ENCODE data around the gene PRMT5. TPM values are rescaled to one million over a fixed set of nuclear protein-coding genes. Genes with fewer than 3 reads are reported as not detected.
A peak's percentile ranks its signal among the peaks of the same experiment; 100 is the strongest.
"Not testable (repeated sequence)": the region's sequence is repeated elsewhere in the genome, so short reads cannot be mapped to it uniquely, and the experiment has no call there.

The PRMT5 gene
- polyA plus RNA-seq, 1 donor: 65.2 TPM

GRCh38 chr14:22918804-22919600 lies 10.2 kb downstream of the PRMT5 start, which contains the start of gene RBM23:
RBM23 (minus strand) TSS chr14:22919149.
- peak; percentile 100 for DNase-seq

GRCh38 chr14:22915886-22916521 lies 13.2 kb downstream of the PRMT5 start:
- H3K27me3 ChIP-seq (ENCODE audit: control insufficient read depth, insufficient read depth, low read length): no peaks in the 10 kb centered on the region
- H3K27ac ChIP-seq (ENCODE audit: low read length): no peak overlapping the region
- no peaks in the 10 kb centered on the region for H3K9me3 ChIP-seq (ENCODE audit: control insufficient read depth, low read depth, low read length)
- WGBS (ENCODE audit: insufficient coverage, low lambda C conversion rate): no CpG with 5 or more reads among the region's 8 CpGs
- peaks cover 27% of the 10 kb centered on the region for H3K36me3 ChIP-seq (ENCODE audit: control insufficient read depth, insufficient read depth, low read length)
- H3K4me3 ChIP-seq (ENCODE audit: low read length): no peak overlapping the region
- DNase-seq: no peak
- peaks cover 10% of the 10 kb centered on the region for H3K4me1 ChIP-seq (ENCODE audit: control insufficient read depth, insufficient read depth, low read length)

More at GRCh38 chr14:22918804-22919600, 10.2 kb downstream of the PRMT5 start, which contains the start of gene RBM23:
- Histone ChIP-seq H3K27ac (ENCODE audit: low read length) (peak within 1 kb of the TSS; percentile 89), H3K4me1 (ENCODE audit: control insufficient read depth, insufficient read depth, low read length) (peaks cover 20% of the 10 kb centered on the region), H3K4me3 (ENCODE audit: low read length) (peak within 1 kb of the TSS; percentile 68), H3K27me3 (ENCODE audit: control insufficient read depth, insufficient read depth, low read length) (no peaks in the 10 kb centered on the region), H3K9me3 (ENCODE audit: control insufficient read depth, low read depth, low read length) (no peaks in the 10 kb centered on the region), H3K36me3 (ENCODE audit: control insufficient read depth, insufficient read depth, low read length) (peaks cover 40% of the 10 kb centered on the region)
- WGBS (ENCODE audit: insufficient coverage, low lambda C conversion rate): no CpG with 5 or more reads among the region's 46 CpGs

GRCh38 chr14:22914836-22915235 lies 14.3 kb downstream of the PRMT5 start:
- H3K36me3 ChIP-seq (ENCODE audit: control insufficient read depth, insufficient read depth, low read length): peaks cover 24% of the 10 kb centered on the region
- DNase-seq; H3K9me3 ChIP-seq (ENCODE audit: control insufficient read depth, low read depth, low read length); H3K4me3 ChIP-seq (ENCODE audit: low read length); H3K27ac ChIP-seq (ENCODE audit: low read length); H3K4me1 ChIP-seq (ENCODE audit: control insufficient read depth, insufficient read depth, low read length); H3K27me3 ChIP-seq (ENCODE audit: control insufficient read depth, insufficient read depth, low read length): not testable (repeated sequence)
- no CpG with 5 or more reads among the region's 4 CpGs for WGBS (ENCODE audit: insufficient coverage, low lambda C conversion rate)

GRCh38 chr14:22910916-22911315 lies 18.3 kb downstream of the PRMT5 start:
- Histone ChIP-seq H3K4me3 (ENCODE audit: low read length) (no peak overlapping the region), H3K4me1 (ENCODE audit: control insufficient read depth, insufficient read depth, low read length) (no peaks in the 10 kb centered on the region), H3K27me3 (ENCODE audit: control insufficient read depth, insufficient read depth, low read length) (no peaks in the 10 kb centered on the region), H3K36me3 (ENCODE audit: control insufficient read depth, insufficient read depth, low read length) (peaks cover 52% of the 10 kb centered on the region), H3K9me3 (ENCODE audit: control insufficient read depth, low read depth, low read length) (no peaks in the 10 kb centered on the region), H3K27ac (ENCODE audit: low read length) (no peak overlapping the region)
- DNase-seq: no peak
- WGBS (ENCODE audit: insufficient coverage, low lambda C conversion rate): no CpG with 5 or more reads among the region's 5 CpGs

GRCh38 chr14:22908601-22909000 lies 20.6 kb downstream of the PRMT5 start:
- peaks cover 73% of the 10 kb centered on the region for H3K36me3 ChIP-seq (ENCODE audit: control insufficient read depth, insufficient read depth, low read length)
- WGBS (ENCODE audit: insufficient coverage, low lambda C conversion rate): 93% methylated on average over 4 of the region's 8 CpGs
- H3K27ac ChIP-seq (ENCODE audit: low read length): no peak overlapping the region
- H3K4me3 ChIP-seq (ENCODE audit: low read length): no peak overlapping the region
- DNase-seq: no peak
- H3K4me1 ChIP-seq (ENCODE audit: control insufficient read depth, insufficient read depth, low read length): no peaks in the 10 kb centered on the region
- H3K27me3 ChIP-seq (ENCODE audit: control insufficient read depth, insufficient read depth, low read length): no peaks in the 10 kb centered on the region
- H3K9me3 ChIP-seq (ENCODE audit: control insufficient read depth, low read depth, low read length): no peaks in the 10 kb centered on the region

GRCh38 chr14:22907429-22907828 lies 21.7 kb downstream of the PRMT5 start:
- 100% methylated on average over 3 of the region's 3 CpGs for WGBS (ENCODE audit: insufficient coverage, low lambda C conversion rate)
- Histone ChIP-seq H3K36me3 (ENCODE audit: control insufficient read depth, insufficient read depth, low read length) (peaks cover 79% of the 10 kb centered on the region), H3K27ac (ENCODE audit: low read length) (no peak overlapping the region), H3K9me3 (ENCODE audit: control insufficient read depth, low read depth, low read length) (no peaks in the 10 kb centered on the region), H3K4me3 (ENCODE audit: low read length) (no peak overlapping the region), H3K27me3 (ENCODE audit: control insufficient read depth, insufficient read depth, low read length) (no peaks in the 10 kb centered on the region), H3K4me1 (ENCODE audit: control insufficient read depth, insufficient read depth, low read length) (no peaks in the 10 kb centered on the region)
- DNase-seq: no peak

GRCh38 chr14:22906073-22906472 lies 23.1 kb downstream of the PRMT5 start:
- Histone ChIP-seq H3K9me3 (ENCODE audit: control insufficient read depth, low read depth, low read length) (no peaks in the 10 kb centered on the region), H3K36me3 (ENCODE audit: control insufficient read depth, insufficient read depth, low read length) (peaks cover 87% of the 10 kb centered on the region), H3K4me1 (ENCODE audit: control insufficient read depth, insufficient read depth, low read length) (no peaks in the 10 kb centered on the region), H3K27ac (ENCODE audit: low read length) (no peak overlapping the region), H3K27me3 (ENCODE audit: control insufficient read depth, insufficient read depth, low read length) (no peaks in the 10 kb centered on the region), H3K4me3 (ENCODE audit: low read length) (no peak overlapping the region)
- no peak for DNase-seq
- whole genome bisulfite sequencing (ENCODE audit: insufficient coverage, low lambda C conversion rate): 100% methylated on average over 4 of the region's 20 CpGs

- DNase-seq: no peak
- peaks cover 90% of the 10 kb centered on the region for H3K36me3 ChIP-seq (ENCODE audit: control insufficient read depth, insufficient read depth, low read length)
- H3K4me1 ChIP-seq (ENCODE audit: control insufficient read depth, insufficient read depth, low read length): no peaks in the 10 kb centered on the region
- no peaks in the 10 kb centered on the region for H3K9me3 ChIP-seq (ENCODE audit: control insufficient read depth, low read depth, low read length)
- no CpG with 5 or more reads among the region's 4 CpGs for WGBS (ENCODE audit: insufficient coverage, low lambda C conversion rate)
- no peak overlapping the region for H3K27ac ChIP-seq (ENCODE audit: low read length)
- no peaks in the 10 kb centered on the region for H3K27me3 ChIP-seq (ENCODE audit: control insufficient read depth, insufficient read depth, low read length)
- H3K4me3 ChIP-seq (ENCODE audit: low read length): no peak overlapping the region
Observed at GRCh38 chr14:22905627-22906026, 23.5 kb downstream of the PRMT5 start.

GRCh38 chr14:22903742-22904087 lies 25.5 kb downstream of the PRMT5 start:
- H3K27ac ChIP-seq (ENCODE audit: low read length): no peak overlapping the region
- peaks cover 3% of the 10 kb centered on the region for H3K4me1 ChIP-seq (ENCODE audit: control insufficient read depth, insufficient read depth, low read length)
- no peak for DNase-seq
- H3K36me3 ChIP-seq (ENCODE audit: control insufficient read depth, insufficient read depth, low read length): peaks cover 80% of the 10 kb centered on the region
- no peaks in the 10 kb centered on the region for H3K27me3 ChIP-seq (ENCODE audit: control insufficient read depth, insufficient read depth, low read length)
- 100% methylated on average over 2 of the region's 2 CpGs for WGBS (ENCODE audit: insufficient coverage, low lambda C conversion rate)
- H3K9me3 ChIP-seq (ENCODE audit: control insufficient read depth, low read depth, low read length): no peaks in the 10 kb centered on the region
- H3K4me3 ChIP-seq (ENCODE audit: low read length): no peak overlapping the region

GRCh38 chr14:22901799-22902198 lies 27.4 kb downstream of the PRMT5 start:
- H3K27me3 ChIP-seq (ENCODE audit: control insufficient read depth, insufficient read depth, low read length): no peaks in the 10 kb centered on the region
- peaks cover 3% of the 10 kb centered on the region for H3K4me1 ChIP-seq (ENCODE audit: control insufficient read depth, insufficient read depth, low read length)
- no peak for DNase-seq
- H3K9me3 ChIP-seq (ENCODE audit: control insufficient read depth, low read depth, low read length): no peaks in the 10 kb centered on the region
- H3K4me3 ChIP-seq (ENCODE audit: low read length): no peak overlapping the region
- no CpG with 5 or more reads among the region's 7 CpGs for WGBS (ENCODE audit: insufficient coverage, low lambda C conversion rate)
- H3K36me3 ChIP-seq (ENCODE audit: control insufficient read depth, insufficient read depth, low read length): peaks cover 65% of the 10 kb centered on the region
- no peak overlapping the region for H3K27ac ChIP-seq (ENCODE audit: low read length)
